Cardiac fibroblast (primary cell): ENCODE measurements around the gene NEXMIF.

Source experiments
- DNase-seq, 2 donors: peaks; one replicate each; pipeline versions ENCODE4 v3.0.0 to v3.0.0-alpha.2; 2010; ENCODE audit warnings: low read depth in 2 of 2
- H3K4me3 ChIP-seq, 2 donors: replicated peaks in 1 of 2; 1 replicate in 1 of 2; 2 replicates in 1 of 2; pipeline ENCODE4 v1.5.1; 2011; ENCODE audit warnings: low read depth in 2 of 2, low read length in 2 of 2, mild to moderate bottlenecking in 2 of 2, moderate library complexity in 1 of 2
- CTCF ChIP-seq: IDR thresholded peaks from one replicate; pipeline ENCODE4 v1.5.1; 2011; ENCODE audit warnings: low read depth, mild to moderate bottlenecking, low read length, inconsistent platforms

The NEXMIF gene

GRCh38 chrX:74797338-74797887, 127.8 kb downstream of the NEXMIF start:
- H3K4me3 ChIP-seq = no peak overlapping the region
- DNase-seq = no peak
- TF ChIP-seq CTCF = no peak

GRCh38 chrX:74788545-74789086, 136.6 kb downstream of the NEXMIF start:
- TF ChIP-seq CTCF = no peak
- no peak overlapping the region for H3K4me3 ChIP-seq
- DNase-seq = no peak

- TF ChIP-seq CTCF = no peak
- no peak for DNase-seq
- H3K4me3 ChIP-seq = no peak overlapping the region
Observed at GRCh38 chrX:74784629-74785028, 140.6 kb downstream of the NEXMIF start.

DNA sequence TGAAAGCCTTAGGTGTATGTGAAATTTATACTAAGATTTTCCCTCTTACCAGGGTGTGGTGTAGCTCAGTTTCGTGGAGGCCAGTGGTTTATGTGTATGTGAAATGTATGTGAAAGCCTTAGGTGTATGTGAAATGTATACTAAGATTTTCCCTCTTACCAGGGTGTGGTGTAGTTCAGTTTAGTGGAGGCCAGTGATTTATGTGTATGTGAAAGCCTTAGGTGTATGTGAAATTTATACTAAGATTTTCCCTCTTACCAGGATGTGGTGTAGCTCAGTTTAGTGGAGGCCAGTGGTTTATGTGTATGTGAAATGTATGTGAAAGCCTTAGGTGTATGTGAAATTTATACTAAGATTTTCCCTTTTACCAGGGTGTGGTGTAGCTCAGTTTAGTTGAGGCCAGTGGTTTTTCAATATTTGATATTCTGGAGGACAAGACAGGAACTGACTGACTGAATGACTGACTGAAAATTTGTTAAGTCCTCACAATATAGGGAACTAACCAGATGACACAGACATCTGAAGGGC, 143.7 kb downstream of the NEXMIF start:
- TF ChIP-seq CTCF = no peak
- DNase-seq = no peak
- no peak overlapping the region for H3K4me3 ChIP-seq

DNA sequence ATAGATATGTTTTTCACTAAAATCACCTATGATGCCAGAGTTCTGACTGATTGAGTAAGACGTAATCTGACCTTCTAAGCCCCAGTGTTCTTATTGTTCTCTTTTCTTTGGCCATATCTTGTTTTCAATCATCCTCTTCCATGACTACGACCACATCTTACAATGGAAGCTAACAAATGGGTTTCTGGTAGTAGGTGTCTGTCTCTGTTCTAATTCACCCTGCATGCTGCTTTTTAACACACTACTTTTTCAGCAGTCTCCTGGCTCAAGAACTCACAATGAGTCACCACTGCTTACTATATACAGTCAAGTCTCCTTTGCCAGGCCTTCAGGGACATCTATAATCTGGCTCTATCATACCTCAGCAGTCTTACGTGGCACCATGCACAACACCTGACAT, 146.1 kb downstream of the NEXMIF start:
- DNase-seq = no peak
- no peak overlapping the region for H3K4me3 ChIP-seq
- no peak for TF ChIP-seq CTCF

DNA sequence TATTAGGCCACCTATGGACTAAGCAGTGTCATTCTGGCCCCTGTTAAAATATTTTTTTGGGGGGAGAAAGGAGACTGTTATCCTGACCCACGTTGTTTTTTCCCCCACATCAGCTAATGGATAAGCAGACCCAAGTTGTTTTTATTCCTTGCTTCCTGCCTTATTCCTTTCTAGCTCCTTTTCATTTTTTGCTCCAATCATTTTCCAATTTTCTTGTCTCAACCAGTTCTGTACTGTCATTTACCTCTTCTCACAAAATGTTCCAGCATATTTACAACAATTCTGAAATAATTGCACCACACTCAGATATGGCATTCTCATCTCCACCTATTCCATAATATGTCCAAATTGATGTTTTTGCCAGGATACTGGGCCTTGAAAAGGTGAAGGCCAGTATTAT, 150.3 kb downstream of the NEXMIF start:
- DNase-seq = no peak
- H3K4me3 ChIP-seq = no peak overlapping the region
- no peak for TF ChIP-seq CTCF

DNA sequence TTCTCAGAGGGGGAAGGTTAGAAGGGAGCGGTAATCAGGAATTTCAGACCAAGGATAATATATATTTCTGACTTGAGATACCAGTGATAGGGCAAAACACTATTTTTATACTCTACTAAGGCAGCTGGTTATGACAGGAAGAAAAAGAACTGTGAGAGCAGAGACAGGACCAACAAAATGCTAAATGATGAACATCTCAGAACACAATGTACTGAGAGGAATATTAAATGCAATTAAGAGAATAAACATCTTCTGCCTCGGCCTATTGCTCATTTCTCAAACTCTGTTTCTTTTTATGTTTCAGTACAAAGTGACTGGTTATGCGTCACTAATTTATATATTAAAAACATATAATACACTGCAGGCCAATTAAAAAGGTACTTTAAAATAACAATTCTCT, 188.8 kb downstream of the NEXMIF start:
- no peak for TF ChIP-seq CTCF
- no peak overlapping the region for H3K4me3 ChIP-seq
- DNase-seq = no peak
